ENCODE measurements around the gene TAS2R60. TPM values are rescaled to one million over a fixed set of nuclear protein-coding genes. Genes with fewer than 3 reads are reported as not detected.

The TAS2R60 gene
- total and polyA plus RNA-seq, 9 of the 15 experiments (the other 6 are each of a cell fraction or from before 2014, with no cell fraction given), result 0.08 TPM; not detected in 8

DNA sequence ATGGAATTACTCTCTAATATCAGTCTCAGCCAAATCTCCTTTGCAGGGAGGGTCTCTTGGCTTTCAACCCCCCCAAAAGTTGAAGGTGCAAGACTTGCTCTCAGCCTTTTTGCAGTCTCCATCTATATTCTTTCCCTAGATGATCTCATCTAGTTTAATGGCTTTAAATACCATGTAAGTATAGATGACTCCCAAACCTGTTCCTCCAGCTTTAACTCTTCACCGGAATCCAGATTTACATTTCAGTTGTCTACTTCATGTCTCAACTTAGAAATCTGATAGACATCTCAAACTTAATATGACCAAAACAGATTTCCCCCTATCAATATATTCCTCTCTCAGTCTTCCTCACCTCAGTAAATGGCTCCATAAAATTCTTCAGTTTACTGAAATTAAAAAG, 24.5 kb downstream of the TAS2R60 start:
- 0% methylated on average over 1 of the region's 1 CpG for WGBS (ENCODE audit: insufficient coverage, low coverage, missing lambda C conversion rate)
- no peak for FAIRE-seq
- intact Hi-C loops (cut with micrococcal nuclease) (no loop called here), in situ Hi-C loops (cut with MboI) (no loop called here)
- ATAC-seq, result no peak
- no peaks in the 10 kb centered on the region for H3K36me3 ChIP-seq (ENCODE audit: control insufficient read depth, insufficient read depth, low read length)
- TF ChIP-seq, protein P1, sequence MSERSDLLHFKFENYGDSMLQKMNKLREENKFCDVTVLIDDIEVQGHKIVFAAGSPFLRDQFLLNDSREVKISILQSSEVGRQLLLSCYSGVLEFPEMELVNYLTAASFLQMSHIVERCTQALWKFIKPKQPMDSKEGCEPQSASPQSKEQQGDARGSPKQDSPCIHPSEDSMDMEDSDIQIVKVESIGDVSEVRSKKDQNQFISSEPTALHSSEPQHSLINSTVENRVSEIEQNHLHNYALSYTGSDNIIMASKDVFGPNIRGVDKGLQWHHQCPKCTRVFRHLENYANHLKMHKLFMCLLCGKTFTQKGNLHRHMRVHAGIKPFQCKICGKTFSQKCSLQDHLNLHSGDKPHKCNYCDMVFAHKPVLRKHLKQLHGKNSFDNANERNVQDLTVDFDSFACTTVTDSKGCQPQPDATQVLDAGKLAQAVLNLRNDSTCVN (CRISPR knock-in tag; IDR thresholded peaks at IDR 0.05), result no peak
- TF ChIP-seq, protein P2, sequence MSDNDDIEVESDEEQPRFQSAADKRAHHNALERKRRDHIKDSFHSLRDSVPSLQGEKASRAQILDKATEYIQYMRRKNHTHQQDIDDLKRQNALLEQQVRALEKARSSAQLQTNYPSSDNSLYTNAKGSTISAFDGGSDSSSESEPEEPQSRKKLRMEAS (CRISPR knock-in tag; IDR thresholded peaks at IDR 0.05), result no peak
- TF ChIP-seq SMARCE1 (IDR thresholded peaks at IDR 0.05), result no peak
- TF ChIP-seq, protein P3, sequence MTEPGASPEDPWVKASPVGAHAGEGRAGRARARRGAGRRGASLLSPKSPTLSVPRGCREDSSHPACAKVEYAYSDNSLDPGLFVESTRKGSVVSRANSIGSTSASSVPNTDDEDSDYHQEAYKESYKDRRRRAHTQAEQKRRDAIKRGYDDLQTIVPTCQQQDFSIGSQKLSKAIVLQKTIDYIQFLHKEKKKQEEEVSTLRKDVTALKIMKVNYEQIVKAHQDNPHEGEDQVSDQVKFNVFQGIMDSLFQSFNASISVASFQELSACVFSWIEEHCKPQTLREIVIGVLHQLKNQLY (CRISPR knock-in tag; conservative IDR thresholded peaks at IDR 0.05), result no peak
- TF ChIP-seq ILF3 (IDR thresholded peaks at IDR 0.05; ENCODE audit: borderline replicate concordance), result no peak
- no peak for TF ChIP-seq LCOR (CRISPR knock-in tag; IDR thresholded peaks at IDR 0.05)
- TF ChIP-seq RHOXF2B (CRISPR knock-in tag; conservative IDR thresholded peaks at IDR 0.05), result no peak
- TF ChIP-seq MEIS2 (IDR thresholded peaks at IDR 0.05; ENCODE audit: partially characterized antibody), result no peak
- TF ChIP-seq, protein P4, sequence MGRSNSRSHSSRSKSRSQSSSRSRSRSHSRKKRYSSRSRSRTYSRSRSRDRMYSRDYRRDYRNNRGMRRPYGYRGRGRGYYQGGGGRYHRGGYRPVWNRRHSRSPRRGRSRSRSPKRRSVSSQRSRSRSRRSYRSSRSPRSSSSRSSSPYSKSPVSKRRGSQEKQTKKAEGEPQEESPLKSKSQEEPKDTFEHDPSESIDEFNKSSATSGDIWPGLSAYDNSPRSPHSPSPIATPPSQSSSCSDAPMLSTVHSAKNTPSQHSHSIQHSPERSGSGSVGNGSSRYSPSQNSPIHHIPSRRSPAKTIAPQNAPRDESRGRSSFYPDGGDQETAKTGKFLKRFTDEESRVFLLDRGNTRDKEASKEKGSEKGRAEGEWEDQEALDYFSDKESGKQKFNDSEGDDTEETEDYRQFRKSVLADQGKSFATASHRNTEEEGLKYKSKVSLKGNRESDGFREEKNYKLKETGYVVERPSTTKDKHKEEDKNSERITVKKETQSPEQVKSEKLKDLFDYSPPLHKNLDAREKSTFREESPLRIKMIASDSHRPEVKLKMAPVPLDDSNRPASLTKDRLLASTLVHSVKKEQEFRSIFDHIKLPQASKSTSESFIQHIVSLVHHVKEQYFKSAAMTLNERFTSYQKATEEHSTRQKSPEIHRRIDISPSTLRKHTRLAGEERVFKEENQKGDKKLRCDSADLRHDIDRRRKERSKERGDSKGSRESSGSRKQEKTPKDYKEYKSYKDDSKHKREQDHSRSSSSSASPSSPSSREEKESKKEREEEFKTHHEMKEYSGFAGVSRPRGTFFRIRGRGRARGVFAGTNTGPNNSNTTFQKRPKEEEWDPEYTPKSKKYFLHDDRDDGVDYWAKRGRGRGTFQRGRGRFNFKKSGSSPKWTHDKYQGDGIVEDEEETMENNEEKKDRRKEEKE (IDR thresholded peaks at IDR 0.05; ENCODE audit: borderline replicate concordance in 1 of 2, control insufficient read depth in 1 of 2, low read depth in 2 of 2, low read length in 1 of 2), result no peak
- no peak for TF ChIP-seq FOXJ3 (CRISPR knock-in tag; IDR thresholded peaks at IDR 0.05)
- no peak for TF ChIP-seq PHB (CRISPR knock-in tag; IDR thresholded peaks at IDR 0.05)
- no peak for TF ChIP-seq MAFK (IDR thresholded peaks at IDR 0.05; ENCODE audit: low read length)
- BruUV-seq (replicated peaks), result no TSS peak
- H4K20me1 ChIP-seq (replicated peaks; ENCODE audit: control insufficient read depth, insufficient read depth, low read length), result no peaks in the 10 kb centered on the region
- H3K4me3 ChIP-seq, result no peak overlapping the region
- H3K4me2 ChIP-seq (ENCODE audit: insufficient read depth, low read length), result no peak overlapping the region
- no peak for DNase-seq (ENCODE audit: extremely low read depth in 1 of 4, low spot score in 3 of 4)
- no peaks in the 10 kb centered on the region for H3K9me1 ChIP-seq (ENCODE audit: control insufficient read depth, insufficient read depth, low read length)
- no peaks in the 10 kb centered on the region for H3K79me2 ChIP-seq (ENCODE audit: control insufficient read depth, insufficient read depth, low read length)
- no peaks in the 10 kb centered on the region for H3K4me1 ChIP-seq (replicated peaks in 1 of 2; ENCODE audit: control insufficient read depth in 2 of 2, insufficient read depth in 2 of 2, low read length in 2 of 2)
- H2AFZ ChIP-seq (ENCODE audit: low read depth, low read length), result no peak overlapping the region
- peaks cover 4 to 6% of the 10 kb centered on the region in 2 experiments; a peak in 4 of 5 replicates for H3K27me3 ChIP-seq (ENCODE audit: control insufficient read depth in 2 of 2, insufficient read depth in 2 of 2, low read length in 2 of 2)
- CTCF ChIA-PET (ENCODE audit: low intra/inter-chr PET ratio), result no interaction called here
- H3K27ac ChIP-seq (ENCODE audit: extremely low read depth, low read depth, low read length), result no peak overlapping the region
- POLR2A ChIA-PET, result no interaction called here
- H3K9ac ChIP-seq (ENCODE audit: insufficient read depth in 1 of 2, low read depth in 2 of 2, low read length in 2 of 2), result no peak overlapping the region
- peaks cover 6% of the 10 kb centered on the region for H3K9me3 ChIP-seq (replicated peaks; ENCODE audit: control insufficient read depth, insufficient read depth, low read depth, low read length)
